NCI-H2081 treated with DMSO at 0.1 percent for 48 hours (cell line): Measurements from ENCODE around the gene PKD2L2.
"Not testable (repeated sequence)": the region's sequence is repeated elsewhere in the genome, so short reads cannot be mapped to it uniquely, and the experiment has no call there.

ENCODE experiments used
- DNase-seq: peaks from one replicate; lab custom pipeline; 2025; lab: John Stamatoyannopoulos, UW

Gene PKD2L2

GRCh38 chr5:137888466-137888862 lies 793 bp upstream of the PKD2L2 start:
- DNase-seq: no peak

- DNase-seq: no peak
These were observed 1.6 kb downstream of the PKD2L2 start for GRCh38 chr5:137890845-137891244.

GRCh38 chr5:137891849-137892248 lies 2.6 kb downstream of the PKD2L2 start:
- no peak for DNase-seq

DNA sequence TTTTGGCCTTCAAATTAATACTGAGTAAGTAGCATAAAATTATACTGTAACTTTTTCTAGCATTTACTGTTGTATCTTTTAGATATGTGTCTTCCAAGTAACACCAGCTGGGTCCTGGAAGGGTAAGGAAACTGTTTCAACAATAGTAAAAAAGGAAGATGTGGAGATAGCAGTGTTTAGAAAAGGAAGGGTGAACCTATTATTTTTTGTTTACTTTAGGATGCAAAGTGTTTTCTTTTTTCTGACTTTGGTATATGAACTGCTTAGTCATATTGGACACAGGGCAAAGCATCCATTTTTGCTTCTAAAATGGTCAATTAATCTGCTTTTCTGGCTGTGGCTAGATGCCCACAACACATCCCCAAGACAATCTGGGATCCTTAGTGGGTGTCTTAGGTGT lies 5.3 kb downstream of the PKD2L2 start:
- no peak for DNase-seq

DNA sequence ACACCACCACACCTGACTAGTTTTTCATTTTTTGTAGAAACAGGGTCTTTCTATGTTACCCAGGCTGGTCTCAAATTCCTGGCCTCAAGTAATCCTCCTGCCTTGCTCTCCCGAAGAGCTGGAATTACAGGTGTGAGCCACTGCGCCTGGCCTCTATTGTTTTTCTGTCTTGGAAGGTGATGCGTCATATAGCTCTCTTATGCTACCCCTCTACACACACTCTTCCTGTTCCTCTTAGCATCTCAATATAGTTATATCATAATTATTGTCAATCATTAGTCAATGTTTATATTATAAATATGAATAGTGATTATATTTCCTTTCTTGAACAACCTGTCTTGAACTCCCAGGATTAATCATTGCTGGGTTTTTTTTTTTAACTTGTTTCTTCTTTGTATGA lies 7.3 kb downstream of the PKD2L2 start:
- no peak for DNase-seq

- no peak for DNase-seq
These were observed 10.2 kb downstream of the PKD2L2 start for GRCh38 chr5:137899493-137899892.

GRCh38 chr5:137901011-137901817 lies 12.0 kb downstream of the PKD2L2 start:
- no peak for DNase-seq

DNA sequence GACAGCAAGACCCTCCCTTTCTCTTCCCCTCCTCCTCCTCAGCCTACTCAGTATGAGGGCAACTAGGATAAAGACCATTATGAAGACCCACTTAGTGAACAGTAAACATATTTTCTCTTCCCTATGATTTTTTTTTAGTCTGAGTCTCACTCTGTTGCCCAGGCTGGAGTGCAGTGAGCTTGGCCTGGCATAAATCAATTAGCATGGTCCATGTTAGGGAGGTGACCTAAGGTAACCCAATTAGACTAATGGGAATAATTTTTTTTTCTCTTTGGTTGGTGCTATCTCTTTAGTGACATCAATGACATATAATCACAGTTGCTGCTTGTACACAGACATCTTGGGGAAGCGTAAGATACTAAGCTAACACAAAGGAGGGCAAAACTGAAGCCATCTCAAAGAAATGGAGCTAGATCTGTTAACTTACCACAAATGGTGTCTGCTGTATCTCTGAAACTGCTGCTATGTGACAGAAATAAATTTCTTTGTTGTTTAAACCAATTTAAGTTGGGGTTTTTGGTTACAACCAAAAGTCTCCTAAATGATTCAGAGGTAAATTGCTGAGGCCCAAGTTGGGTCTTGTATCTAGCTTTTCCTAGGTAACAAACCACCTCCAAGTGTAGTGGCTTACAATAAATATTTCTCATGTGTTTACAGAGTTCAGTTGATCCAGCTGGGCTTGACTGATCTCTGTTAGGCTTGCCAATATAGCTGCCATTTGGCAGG lies 13.3 kb downstream of the PKD2L2 start:
- DNase-seq: no peak

GRCh38 chr5:137914758-137915157 lies 25.5 kb downstream of the PKD2L2 start:
- no peak for DNase-seq

- no peak for DNase-seq
These were observed 27.7 kb downstream of the PKD2L2 start for GRCh38 chr5:137916923-137917322.

DNA sequence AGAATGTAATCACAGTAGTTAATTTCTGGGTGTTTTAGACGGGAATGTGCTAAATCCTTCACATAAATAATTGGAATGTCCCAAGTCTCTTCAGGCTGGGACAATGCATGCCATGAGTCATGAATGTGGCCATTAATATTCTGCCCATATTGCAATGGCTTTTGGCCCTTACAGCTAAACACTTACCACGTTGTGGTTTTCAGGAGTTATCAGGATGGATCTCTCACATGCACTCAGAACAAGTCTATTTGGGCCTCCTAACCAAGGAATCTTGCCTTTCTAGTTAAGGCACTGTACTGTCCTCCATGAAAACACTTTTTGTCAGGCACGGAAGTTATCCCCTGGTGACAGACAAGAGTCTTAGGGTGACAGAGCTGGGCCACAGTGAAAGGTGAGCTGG lies 32.7 kb downstream of the PKD2L2 start:
- no peak for DNase-seq

GRCh38 chr5:137923856-137924255 lies 34.6 kb downstream of the PKD2L2 start:
- DNase-seq: no peak

GRCh38 chr5:137932800-137933199 lies 43.5 kb downstream of the PKD2L2 start:
- no peak for DNase-seq

DNA sequence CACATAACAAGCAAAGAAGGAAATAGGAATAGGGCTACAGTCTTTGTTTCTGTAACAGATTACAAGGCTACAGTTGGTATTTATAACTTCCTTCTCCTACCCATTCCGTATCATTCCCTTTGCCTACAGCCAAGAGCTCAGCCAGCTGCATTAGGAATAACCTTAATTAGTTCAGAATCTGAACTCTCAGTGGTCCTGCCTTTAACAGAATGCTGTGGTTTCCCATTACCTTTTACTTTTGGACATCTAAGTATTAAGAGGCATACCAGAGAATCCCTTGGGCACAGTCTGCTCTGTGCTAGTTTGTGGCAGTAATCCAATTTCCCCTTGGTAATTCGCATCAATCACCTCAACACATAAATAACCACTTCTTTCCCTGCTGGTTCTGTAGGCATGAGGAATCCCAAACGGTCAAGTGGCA lies 44.2 kb downstream of the PKD2L2 start:
- DNase-seq: no peak

- no peak for DNase-seq
These were observed 45.9 kb downstream of the PKD2L2 start for GRCh38 chr5:137935190-137935589.

GRCh38 chr5:137935694-137936093 lies 46.4 kb downstream of the PKD2L2 start:
- DNase-seq: no peak

GRCh38 chr5:137937994-137938750 lies 48.9 kb downstream of the PKD2L2 start:
- no peak for DNase-seq

GRCh38 chr5:137938751-137939143 lies 49.5 kb downstream of the PKD2L2 start:
- DNase-seq: no peak

DNA sequence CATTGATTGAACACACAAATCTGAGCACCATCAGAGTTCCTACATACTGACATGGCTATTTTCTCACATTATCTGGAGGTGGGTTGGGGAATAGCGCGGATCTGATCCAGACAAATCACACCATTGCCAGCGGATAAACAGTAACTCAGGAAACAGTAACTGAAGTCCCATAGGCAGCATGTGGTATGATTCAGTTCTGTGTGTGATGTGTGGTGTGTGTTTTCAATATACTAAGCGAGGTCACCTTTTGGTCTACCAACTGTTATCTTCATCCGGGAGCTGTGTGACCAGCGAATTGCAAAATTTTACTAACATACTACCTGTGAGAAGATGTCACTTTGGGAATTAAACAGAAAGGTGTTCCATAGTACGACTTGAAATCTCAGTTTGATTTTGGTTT lies 50.1 kb downstream of the PKD2L2 start:
- DNase-seq: no peak

- DNase-seq: not testable (repeated sequence)
These were observed 55.0 kb downstream of the PKD2L2 start for GRCh38 chr5:137944280-137944679.

GRCh38 chr5:137945825-137946224 lies 56.6 kb downstream of the PKD2L2 start:
- DNase-seq: no peak

GRCh38 chr5:137954131-137954879 lies 65.0 kb downstream of the PKD2L2 start:
- no peak for DNase-seq
